VCaP (cell line): ENCODE measurements around the gene CCDC88C.

Experiments
- H3K27ac ChIP-seq: fragments of 450-650 bp; 2 replicates; pipeline ENCODE4 v1.5.1; 2017
- TF ChIP-seq, protein P1 (sequence below): fragments of 450-650 bp; conservative IDR thresholded peaks from 2 replicates; pipeline ENCODE4 v1.5.1; 2017; ENCODE audit warnings: mild to moderate bottlenecking, moderate library complexity

Gene CCDC88C

DNA sequence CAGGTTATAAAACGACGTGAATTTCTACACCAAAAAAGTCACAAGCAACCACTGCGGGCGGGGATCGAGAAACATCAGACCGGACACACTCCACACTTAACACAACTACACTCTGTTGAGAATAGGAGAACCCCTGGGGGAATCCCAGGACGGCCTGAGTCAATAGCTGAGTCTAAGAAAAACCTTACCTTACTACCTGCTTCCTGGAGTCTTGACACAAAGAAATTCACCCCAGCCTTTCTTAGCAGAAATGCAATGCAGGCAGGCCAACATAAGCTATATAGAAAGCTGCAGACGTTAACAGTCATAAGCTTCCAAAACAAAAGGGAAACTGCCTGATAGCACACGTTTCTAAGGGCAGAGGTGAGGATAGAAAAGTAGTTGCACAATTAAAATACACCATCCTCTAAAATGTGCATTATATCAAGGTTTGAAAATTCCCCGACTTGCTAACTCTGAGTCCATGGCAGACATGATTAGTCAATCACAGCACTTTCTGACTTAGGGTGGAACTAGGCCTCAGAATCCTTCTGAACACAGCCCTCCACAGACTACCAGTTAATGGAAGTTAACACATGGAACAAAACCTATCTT lies 68.0 kb downstream of the CCDC88C start:
- TF ChIP-seq, protein P1, sequence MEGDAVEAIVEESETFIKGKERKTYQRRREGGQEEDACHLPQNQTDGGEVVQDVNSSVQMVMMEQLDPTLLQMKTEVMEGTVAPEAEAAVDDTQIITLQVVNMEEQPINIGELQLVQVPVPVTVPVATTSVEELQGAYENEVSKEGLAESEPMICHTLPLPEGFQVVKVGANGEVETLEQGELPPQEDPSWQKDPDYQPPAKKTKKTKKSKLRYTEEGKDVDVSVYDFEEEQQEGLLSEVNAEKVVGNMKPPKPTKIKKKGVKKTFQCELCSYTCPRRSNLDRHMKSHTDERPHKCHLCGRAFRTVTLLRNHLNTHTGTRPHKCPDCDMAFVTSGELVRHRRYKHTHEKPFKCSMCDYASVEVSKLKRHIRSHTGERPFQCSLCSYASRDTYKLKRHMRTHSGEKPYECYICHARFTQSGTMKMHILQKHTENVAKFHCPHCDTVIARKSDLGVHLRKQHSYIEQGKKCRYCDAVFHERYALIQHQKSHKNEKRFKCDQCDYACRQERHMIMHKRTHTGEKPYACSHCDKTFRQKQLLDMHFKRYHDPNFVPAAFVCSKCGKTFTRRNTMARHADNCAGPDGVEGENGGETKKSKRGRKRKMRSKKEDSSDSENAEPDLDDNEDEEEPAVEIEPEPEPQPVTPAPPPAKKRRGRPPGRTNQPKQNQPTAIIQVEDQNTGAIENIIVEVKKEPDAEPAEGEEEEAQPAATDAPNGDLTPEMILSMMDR, result no peak
- no peak overlapping the region for H3K27ac ChIP-seq

DNA sequence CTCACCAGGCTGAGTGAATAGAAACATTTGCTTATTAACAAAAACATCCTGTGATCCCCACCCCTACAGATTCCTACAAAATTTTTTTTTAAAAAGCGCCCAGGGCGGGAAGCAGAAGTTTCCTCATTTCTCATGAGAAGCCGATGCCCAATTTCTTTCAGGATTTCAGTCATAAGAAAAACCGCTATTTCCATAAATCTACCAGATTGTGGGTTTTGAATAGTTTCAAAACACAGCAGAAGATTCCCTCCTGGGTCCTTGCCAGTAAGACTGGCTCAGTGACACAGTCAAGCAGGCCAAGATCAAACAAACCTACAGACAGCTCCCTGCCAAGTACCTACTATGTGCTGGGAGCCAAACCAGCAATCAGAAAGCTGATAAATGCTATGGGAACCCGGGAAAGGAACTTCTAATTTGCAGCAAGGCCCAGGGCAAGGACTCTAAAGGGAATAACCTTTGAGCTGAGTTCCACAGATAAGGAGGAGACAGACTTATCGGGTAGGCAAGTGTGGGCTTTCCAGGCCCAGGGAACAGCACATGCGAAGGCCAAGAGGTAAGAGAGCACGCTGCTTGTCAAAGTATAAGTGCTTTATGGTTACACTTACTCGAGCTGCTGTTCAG lies 68.7 kb downstream of the CCDC88C start:
- no peak overlapping the region for H3K27ac ChIP-seq
- TF ChIP-seq, protein P1, result no peak

DNA sequence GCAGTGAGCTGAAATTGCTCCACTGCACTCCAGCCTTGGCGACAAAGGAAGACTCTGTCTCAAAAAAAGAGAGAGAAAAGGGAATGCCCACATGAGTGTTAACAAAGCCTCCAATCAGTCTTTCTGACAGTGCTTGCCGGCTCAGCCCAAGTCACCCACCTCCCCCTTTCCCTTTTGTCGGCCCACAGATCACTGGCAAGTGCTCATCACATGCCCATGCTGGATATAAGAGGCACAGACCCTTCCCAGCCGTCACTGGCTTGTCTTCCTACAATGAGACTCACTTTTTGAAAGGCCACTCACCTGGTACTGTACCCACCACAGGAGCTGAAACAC lies 70.8 kb downstream of the CCDC88C start:
- TF ChIP-seq, protein P1, result no peak
- no peak overlapping the region for H3K27ac ChIP-seq

DNA sequence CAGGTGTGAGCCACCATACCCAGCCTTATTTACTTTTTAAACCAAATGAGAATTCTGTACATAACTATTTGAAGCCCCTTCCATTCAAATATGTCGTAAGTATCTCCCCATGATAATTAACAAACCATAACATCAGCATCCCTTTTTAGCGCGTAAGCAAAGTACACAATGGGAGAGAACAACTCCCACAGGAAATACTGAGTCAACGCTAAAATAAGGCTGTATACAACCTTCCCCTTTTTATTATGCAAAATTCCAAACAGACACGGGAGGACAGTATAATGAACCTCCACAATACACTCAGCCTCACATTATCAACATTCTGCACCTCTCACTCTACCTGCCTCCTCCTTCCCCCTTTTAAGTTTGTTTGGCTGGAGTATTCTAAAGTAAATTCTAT lies 73.5 kb downstream of the CCDC88C start:
- H3K27ac ChIP-seq, result no peak overlapping the region
- TF ChIP-seq, protein P1, result no peak

DNA sequence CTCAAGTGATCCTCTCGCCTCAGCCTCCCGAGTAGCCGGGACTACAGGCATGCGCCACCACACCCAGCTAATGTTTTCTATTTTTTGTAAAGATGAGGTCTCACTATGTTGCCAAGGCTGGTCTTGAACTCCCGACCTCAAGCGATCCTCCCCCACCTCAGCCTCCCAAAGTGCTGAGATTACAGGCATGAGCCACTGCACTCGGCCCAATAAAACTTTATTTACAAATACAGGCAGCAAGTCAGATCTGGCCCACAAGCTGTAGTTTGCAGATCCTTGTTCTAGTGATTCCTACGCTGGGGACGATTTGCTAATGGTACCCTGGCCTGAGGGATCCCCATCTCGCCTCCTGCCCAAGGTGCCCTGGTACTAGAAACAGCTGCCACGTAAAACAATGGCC lies 74.6 kb downstream of the CCDC88C start:
- TF ChIP-seq, protein P1, result no peak
- no peak overlapping the region for H3K27ac ChIP-seq

GRCh38 chr14:91342206-91342760 lies 75.3 kb downstream of the CCDC88C start:
- no peak overlapping the region for H3K27ac ChIP-seq
- TF ChIP-seq, protein P1, result no peak

GRCh38 chr14:91341751-91342154 lies 75.9 kb downstream of the CCDC88C start:
- TF ChIP-seq, protein P1, result no peak
- no peak overlapping the region for H3K27ac ChIP-seq
